NCI-H2227 treated with DMSO at 0.1 percent for 48 hours (cell line): ENCODE measurements around the gene CCN5.

ENCODE experiments used
- DNase-seq: peaks from one replicate; lab custom pipeline; 2025; lab: John Stamatoyannopoulos, UW

Gene CCN5

GRCh38 chr20:44716309-44717106, 1.3 kb downstream of the CCN5 start:
- no peak for DNase-seq

GRCh38 chr20:44717986-44718385, 2.8 kb downstream of the CCN5 start:
- no peak for DNase-seq

DNA sequence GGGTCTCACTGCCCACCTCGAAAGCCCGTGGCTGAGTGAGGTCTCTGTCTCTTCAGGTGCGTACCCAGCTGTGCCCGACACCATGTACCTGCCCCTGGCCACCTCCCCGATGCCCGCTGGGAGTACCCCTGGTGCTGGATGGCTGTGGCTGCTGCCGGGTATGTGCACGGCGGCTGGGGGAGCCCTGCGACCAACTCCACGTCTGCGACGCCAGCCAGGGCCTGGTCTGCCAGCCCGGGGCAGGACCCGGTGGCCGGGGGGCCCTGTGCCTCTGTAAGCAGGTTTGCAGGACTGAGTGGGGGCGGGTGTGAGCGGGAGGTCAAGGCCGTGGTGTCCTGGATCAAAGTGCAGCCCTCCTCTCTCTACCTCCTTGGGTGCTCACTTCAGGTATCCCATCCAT, 4.7 kb downstream of the CCN5 start:
- no peak for DNase-seq

- DNase-seq = peak; percentile 28
Observed at GRCh38 chr20:44720621-44720996, 5.4 kb downstream of the CCN5 start.

DNA sequence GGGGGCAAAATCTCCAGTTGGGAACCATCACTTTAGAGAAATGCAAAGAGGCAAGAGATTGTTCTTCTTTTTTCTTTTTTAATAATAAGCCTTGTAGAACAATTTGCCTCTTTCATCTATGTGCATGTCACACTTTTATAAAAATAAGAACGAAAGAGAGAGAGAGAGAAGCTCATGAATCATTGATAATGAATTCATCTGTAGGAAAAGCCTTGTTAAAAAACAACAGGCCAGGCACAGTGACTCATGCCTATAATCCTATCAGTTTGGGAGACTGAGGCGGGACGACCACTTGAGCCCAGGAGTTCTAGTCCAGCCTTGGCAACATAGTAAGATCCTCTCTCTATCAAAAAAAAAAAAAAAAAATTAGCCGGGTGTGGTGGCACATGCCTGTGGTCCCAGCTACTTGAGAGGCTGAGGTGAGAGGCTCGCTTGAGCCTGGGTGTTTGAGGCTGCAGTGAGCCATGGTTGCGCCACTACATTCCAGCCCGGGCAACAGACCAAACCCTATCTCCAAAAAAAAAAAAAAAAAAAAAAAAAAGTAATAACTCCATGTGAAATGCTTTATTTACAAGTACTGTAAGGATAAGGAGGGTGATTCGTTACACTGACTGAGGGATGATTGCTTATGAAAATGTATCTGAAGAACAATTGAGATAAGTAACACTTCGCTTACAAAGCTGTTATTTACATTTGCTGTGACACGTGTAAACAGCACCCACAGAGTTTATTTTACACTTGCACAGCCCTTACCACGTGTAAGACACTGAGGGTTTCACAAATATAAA, 6.0 kb downstream of the CCN5 start:
- DNase-seq = no peak

DNA sequence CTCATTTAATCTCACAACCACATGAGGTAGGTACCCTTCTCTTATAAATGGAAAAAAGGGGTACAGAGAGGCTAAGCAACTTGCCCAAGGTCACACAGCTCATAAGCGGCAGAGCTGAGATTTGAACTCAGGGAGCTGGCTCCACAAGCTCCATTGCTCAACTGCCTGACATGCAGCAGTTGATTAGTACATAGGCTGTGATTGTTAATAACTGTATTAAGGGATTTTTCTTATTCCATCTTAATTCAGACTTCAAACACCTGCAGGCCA, 6.6 kb downstream of the CCN5 start:
- DNase-seq = no peak

DNA sequence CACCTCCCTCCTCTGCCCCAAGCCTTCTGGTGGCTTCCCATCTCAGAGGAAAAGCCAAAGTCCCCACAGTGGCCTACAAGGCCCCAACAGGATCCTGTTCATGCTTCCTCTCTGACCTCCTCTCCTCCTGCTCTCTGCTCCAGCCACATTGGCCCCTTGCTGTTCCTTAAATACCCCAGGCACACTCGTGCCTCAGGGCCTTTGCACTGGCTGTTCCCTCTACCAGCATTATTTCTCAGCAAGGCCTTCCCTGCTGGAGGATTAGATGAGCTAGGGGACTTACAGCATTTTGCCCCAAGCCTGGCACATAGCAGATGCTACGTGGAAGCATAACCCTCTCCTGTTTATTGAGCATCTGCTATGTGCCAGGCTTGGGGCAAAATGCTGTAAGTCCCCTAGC, 7.8 kb downstream of the CCN5 start:
- DNase-seq = no peak

DNA sequence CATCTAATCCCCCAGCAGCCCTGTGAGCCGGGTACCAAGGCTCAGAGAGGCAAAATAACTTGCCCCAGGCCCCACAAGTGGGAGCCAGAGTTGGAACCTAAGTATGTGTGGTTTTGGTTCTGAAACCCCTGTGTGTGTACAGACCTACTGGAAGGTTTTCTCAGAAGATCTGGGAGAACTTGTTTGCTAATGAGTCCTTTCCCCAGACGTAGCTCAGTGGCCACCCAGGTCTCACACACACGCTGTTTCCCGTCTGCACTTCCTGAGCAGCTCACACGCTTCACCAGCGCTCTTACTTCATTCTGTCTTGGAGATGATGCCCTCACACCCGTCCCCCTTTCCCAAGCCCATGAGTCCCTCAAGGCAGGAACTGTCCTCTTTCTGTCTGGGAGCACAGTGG, 8.2 kb downstream of the CCN5 start:
- DNase-seq = no peak

DNA sequence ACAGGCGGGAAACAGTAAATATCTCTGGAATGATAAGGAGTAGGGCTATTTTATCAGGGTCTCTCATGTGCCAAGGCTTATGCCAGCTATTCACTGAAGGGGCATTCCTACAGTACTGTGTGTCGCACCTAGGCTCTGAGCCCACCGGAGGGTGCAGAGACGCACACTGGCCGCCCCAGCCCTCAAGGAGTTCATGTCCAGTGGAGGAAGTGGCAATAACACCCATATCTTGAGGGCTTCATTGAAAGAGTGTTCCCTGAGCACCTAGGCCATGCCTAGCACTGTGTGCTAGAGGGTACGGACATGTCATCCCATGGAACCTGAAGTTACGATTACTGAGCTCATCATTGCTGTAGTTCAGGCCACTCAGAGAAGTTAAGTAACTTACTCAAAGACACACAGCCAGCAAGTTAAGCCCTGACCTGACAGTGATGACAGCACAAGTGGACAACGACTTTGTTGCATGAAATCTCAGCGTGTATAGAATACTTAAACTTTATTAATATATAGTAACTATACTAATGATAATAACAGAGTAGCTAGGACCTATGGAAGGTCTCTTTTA, 8.7 kb downstream of the CCN5 start:
- DNase-seq = no peak

DNA sequence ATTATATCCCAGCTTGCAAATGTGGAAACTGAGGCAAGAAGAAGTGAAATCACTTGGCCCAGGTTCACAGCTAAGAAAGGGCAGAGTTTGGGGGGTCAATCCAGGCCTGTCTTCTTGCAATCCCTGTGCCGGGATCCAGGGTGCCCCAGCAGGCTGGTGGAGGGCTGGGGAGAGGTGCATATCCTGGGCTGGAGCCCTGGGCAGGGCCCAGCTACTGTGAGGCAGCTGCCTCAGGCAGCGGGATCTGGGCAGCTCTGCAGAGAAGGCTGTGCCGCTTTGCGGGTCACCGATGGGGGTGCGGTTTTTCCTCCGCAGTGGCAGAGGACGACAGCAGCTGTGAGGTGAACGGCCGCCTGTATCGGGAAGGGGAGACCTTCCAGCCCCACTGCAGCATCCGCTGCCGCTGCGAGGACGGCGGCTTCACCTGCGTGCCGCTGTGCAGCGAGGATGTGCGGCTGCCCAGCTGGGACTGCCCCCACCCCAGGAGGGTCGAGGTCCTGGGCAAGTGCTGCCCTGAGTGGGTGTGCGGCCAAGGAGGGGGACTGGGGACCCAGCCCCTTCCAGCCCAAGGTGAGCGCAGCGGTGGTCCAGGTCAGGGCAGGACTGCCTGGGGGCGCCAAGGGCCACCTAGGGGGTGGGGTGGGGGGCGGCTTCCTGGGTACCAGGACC, 9.4 kb downstream of the CCN5 start:
- DNase-seq = no peak

GRCh38 chr20:44725837-44726236, 10.7 kb downstream of the CCN5 start:
- DNase-seq = no peak

GRCh38 chr20:44727039-44727438, 11.9 kb downstream of the CCN5 start:
- DNase-seq = no peak

DNA sequence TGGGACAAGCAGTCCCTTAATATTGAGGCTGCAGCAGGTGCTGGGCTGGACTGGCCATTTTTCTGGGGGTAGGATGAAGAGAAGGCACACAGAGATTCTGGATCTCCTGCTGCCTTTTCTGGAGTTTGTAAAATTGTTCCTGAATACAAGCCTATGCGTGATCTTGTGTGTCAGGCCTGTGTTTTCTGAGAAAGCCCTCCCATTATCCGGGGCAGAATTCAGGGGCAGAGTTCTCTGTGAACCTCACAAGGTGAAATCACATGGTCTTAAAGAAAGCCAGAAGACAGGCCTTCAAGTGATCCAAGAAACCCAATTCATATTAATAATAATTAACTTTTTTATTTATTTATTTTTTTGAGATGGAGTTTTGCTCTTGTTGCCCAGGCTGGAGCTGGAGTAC, 12.5 kb downstream of the CCN5 start:
- DNase-seq = no peak

- DNase-seq = no peak
Observed at GRCh38 chr20:44728801-44729443, 13.8 kb downstream of the CCN5 start.

DNA sequence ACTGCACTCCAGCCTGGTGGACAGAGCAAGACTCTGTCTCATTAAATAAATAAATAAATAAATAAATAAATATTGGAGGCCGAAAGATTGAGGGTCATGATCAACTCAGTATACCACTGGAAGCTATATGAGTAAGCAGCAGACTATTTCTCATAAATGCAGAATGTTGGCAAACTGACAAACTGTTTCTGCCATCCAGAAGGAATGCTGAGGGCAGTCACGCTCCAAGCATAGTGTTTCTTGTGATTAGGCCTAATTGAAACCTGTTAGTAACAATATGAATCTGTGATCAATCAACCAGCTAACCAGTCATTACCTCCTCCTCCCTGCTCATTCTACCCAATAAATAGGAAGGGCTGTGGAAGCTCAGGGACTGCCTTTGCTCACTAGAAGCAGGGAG, 15.3 kb downstream of the CCN5 start:
- no peak for DNase-seq

DNA sequence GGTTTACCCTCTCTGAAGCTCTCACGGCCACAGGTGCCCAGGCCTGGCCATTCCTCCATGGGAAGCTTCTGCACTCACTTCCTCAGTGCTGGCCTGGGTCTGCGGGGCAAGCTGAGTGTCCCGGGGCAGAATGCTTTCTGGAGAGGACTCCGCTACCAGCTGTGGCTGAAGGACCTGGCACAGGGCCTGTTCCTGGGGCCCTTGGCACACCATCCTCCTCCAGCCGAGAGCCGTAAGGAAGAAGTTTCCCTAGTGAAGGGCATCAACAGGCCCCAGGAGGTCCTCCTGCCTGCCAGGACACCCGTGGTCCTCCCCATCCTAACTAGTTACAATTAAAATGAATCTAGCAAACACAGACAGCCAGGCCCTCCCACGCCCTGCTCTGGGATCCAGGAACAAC, 16.5 kb downstream of the CCN5 start:
- DNase-seq = no peak

DNA sequence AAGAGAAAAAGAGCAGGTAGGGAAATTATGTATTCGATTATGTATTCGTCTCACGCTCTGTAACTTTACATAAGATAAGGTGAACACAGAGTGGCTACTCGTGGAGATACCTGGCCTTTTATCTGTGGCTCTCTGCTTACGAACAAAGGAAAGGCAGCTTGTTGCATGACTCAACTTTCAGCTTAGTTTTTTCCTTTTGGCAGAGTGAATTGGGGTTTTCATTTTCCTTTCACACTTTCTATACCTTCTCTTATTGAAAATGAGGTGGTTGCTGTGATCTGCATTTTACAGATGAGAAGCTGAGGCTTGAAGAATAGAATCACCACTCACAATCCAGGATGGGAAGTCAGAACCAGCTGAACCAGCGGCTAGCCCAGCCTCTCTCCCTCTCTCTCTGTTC, 17.2 kb downstream of the CCN5 start:
- no peak for DNase-seq

- peak; percentile 30 for DNase-seq
Observed at GRCh38 chr20:44733341-44734069, 18.3 kb downstream of the CCN5 start.

DNA sequence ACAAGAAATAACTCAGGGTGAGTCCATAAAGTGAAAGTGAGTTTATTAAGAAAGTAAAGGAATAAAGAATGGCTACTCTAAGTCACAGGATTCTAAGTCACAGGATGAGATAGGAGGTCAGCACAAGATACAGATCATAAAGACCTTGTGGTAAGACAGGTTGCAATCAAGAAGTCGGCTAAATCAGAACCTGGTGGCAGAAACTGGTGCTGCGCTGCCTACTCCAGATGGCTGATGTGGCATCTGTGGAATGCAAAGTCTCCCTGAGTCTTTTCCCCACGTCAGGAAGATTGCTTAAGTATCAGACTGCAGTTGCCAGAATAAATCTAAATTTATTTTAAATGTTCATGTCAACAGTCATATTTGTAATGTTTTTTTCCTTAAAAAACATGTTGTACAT, 19.8 kb downstream of the CCN5 start:
- no peak for DNase-seq

GRCh38 chr20:44735816-44736169, 20.6 kb downstream of the CCN5 start:
- no peak for DNase-seq

- peak; percentile 80 for DNase-seq
Observed at GRCh38 chr20:44736170-44737021, 21.2 kb downstream of the CCN5 start.
